SK-N-SH (cell line): ENCODE measurements around the gene PARP4.

Experiments used
- CHD2 ChIP-seq: fragments of 150-350 bp; IDR thresholded peaks from 2 replicates; pipeline ENCODE4 v1.6.1; 2018; ENCODE audit warnings: low read length; ENCODE audit not compliant: partially characterized antibody
- EZH2phosphoT487 ChIP-seq: fragments of 200-600 bp; sonication (generic); IDR thresholded peaks from 2 replicates; pipeline ENCODE4 v1.6.1; 2017; ENCODE audit warnings: low read depth, mixed run types, mild to moderate bottlenecking, antibody characterized with exemption, moderate library complexity, borderline replicate concordance
- FOXJ3 ChIP-seq: sonication (generic); formaldehyde crosslinking; IDR thresholded peaks from 2 replicates; pipeline ENCODE4 v1.5.1; 2020; ENCODE audit warnings: mild to moderate bottlenecking, missing genetic modification reagents
- GABPA ChIP-seq: IDR thresholded peaks from 2 replicates; pipeline ENCODE4 v1.4.0; 2012; ENCODE audit warnings: low read depth, mild to moderate bottlenecking
- GATA2 ChIP-seq: sonication (generic); formaldehyde crosslinking; IDR thresholded peaks from 2 replicates; pipeline ENCODE4 v1.5.0; 2020; ENCODE audit warnings: mild to moderate bottlenecking, missing genetic modification reagents
- MEF2A ChIP-seq: IDR thresholded peaks from 2 replicates; pipeline ENCODE4 v1.4.0; 2012; ENCODE audit warnings: low read depth, borderline replicate concordance
- MXI1 ChIP-seq: IDR thresholded peaks from 2 replicates; pipeline ENCODE4 v1.6.1; 2012; ENCODE audit warnings: mild to moderate bottlenecking, low read depth, low read length, improper control_type of control experiment
- POLR2AphosphoS5 ChIP-seq: IDR thresholded peaks from 2 replicates; pipeline ENCODE4 v1.6.1; 2012; ENCODE audit warnings: low read depth, low read length
- RAD21 ChIP-seq: IDR thresholded peaks from 2 replicates; pipeline ENCODE4 v1.6.1; 2012; ENCODE audit warnings: mild to moderate bottlenecking, low read length
- RFX5 ChIP-seq: IDR thresholded peaks from 2 replicates; pipeline ENCODE4 v1.6.1; 2012; ENCODE audit warnings: mild to moderate bottlenecking, improper control_type of control experiment, low read length
- TF ChIP-seq, protein P1 (sequence below): fragments of 200-600 bp; sonication (generic); IDR thresholded peaks from 2 replicates; pipeline ENCODE4 v1.6.1; 2017; ENCODE audit warnings: antibody characterized with exemption, mild to moderate bottlenecking, moderate library complexity
- TF ChIP-seq, protein P2 (sequence below): IDR thresholded peaks from 2 replicates; pipeline ENCODE4 v1.4.0; 2012; ENCODE audit warnings: low read depth

DNA sequence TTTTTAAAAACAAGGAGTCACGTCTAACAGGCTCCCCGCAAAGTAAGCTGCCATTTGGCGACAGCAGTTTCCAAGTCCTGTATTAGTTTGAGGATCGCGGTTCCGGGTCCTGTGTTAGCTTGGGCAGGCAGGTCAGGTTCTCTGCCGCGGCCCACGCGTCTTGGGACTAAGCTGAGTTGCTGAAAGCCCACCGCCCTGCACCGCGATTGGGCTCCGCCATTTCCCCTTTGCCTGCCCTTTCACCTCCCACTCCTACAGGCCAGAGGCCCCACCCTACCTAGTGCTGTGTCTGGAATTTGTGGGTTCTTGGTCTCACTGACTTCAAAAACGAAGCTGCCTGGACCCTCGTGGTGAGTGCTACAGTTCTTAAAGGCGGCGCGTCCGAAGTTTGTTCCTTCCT, 6.8 kb downstream of the PARP4 start:
- TF ChIP-seq, protein P1, sequence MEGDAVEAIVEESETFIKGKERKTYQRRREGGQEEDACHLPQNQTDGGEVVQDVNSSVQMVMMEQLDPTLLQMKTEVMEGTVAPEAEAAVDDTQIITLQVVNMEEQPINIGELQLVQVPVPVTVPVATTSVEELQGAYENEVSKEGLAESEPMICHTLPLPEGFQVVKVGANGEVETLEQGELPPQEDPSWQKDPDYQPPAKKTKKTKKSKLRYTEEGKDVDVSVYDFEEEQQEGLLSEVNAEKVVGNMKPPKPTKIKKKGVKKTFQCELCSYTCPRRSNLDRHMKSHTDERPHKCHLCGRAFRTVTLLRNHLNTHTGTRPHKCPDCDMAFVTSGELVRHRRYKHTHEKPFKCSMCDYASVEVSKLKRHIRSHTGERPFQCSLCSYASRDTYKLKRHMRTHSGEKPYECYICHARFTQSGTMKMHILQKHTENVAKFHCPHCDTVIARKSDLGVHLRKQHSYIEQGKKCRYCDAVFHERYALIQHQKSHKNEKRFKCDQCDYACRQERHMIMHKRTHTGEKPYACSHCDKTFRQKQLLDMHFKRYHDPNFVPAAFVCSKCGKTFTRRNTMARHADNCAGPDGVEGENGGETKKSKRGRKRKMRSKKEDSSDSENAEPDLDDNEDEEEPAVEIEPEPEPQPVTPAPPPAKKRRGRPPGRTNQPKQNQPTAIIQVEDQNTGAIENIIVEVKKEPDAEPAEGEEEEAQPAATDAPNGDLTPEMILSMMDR = no peak
- TF ChIP-seq MEF2A = no peak
- TF ChIP-seq POLR2AphosphoS5 = no peak
- TF ChIP-seq, protein P2, sequence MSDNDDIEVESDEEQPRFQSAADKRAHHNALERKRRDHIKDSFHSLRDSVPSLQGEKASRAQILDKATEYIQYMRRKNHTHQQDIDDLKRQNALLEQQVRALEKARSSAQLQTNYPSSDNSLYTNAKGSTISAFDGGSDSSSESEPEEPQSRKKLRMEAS = no peak
- TF ChIP-seq EZH2phosphoT487 = no peak
- TF ChIP-seq GABPA = no peak
- TF ChIP-seq GATA2 (CRISPR knock-in tag) = no peak
- TF ChIP-seq MXI1 = no peak
- no peak for TF ChIP-seq RAD21
- TF ChIP-seq RFX5 = no peak
- TF ChIP-seq CHD2 = no peak
- TF ChIP-seq FOXJ3 (CRISPR knock-in tag) = no peak
